Stimulated activated CD4-positive, alpha-beta T cell treated with anti-CD3 and anti-CD28 coated beads, Interleukin-4, amount 100 ng/mL, for 48 hours (primary cell): ENCODE data around the gene STRADA.

Source experiments
- DNase-seq, 2 donors: peaks; one replicate each; pipeline ENCODE4 v3.0.0-alpha.2; 2020; ENCODE audit warnings: low read depth in 2 of 2

Gene STRADA

GRCh38 chr17:63741408-63742173 is at the start of gene STRADA:
TSS of gene STRADA (minus strand) at chr17:63741799. CDS start at chr17:63728369, 13,430 bp downstream.
- peak; percentile 97 to 99 for DNase-seq

- DNase-seq: no peak
Observed at GRCh38 chr17:63790057-63790456, 48.5 kb upstream of the STRADA start.

- no peak for DNase-seq
Observed at GRCh38 chr17:63786971-63787711, 45.5 kb upstream of the STRADA start.

- no peak for DNase-seq
Observed at GRCh38 chr17:63786117-63786516, 44.5 kb upstream of the STRADA start.

GRCh38 chr17:63785556-63785955 is 44.0 kb upstream of the STRADA start:
- DNase-seq: no peak

GRCh38 chr17:63783522-63783921 is 41.9 kb upstream of the STRADA start:
- no peak for DNase-seq

- no peak for DNase-seq
Observed at GRCh38 chr17:63780928-63781327, 39.3 kb upstream of the STRADA start.

- DNase-seq: no peak
Observed at GRCh38 chr17:63780507-63780906, 38.9 kb upstream of the STRADA start.

GRCh38 chr17:63775420-63775819 is 33.8 kb upstream of the STRADA start:
- DNase-seq: no peak

- no peak for DNase-seq
Observed at GRCh38 chr17:63774969-63775265, 33.3 kb upstream of the STRADA start.

GRCh38 chr17:63774141-63774968 is 32.8 kb upstream of the STRADA start, which contains the start of gene DDX42:
TSS of gene DDX42 (plus strand) at chr17:63774170. CDS start at chr17:63787050, 12,880 bp downstream.
- peak; percentile 87 to 89 for DNase-seq

- peak; percentile 93 to 97 for DNase-seq
Observed at GRCh38 chr17:63773272-63774140, 31.9 kb upstream of the STRADA start, which contains the start of gene CCDC47. TSS of gene CCDC47 (minus strand) at chr17:63773597. CDS start at chr17:63766175, 7,422 bp downstream.

- no peak for DNase-seq
Observed at GRCh38 chr17:63772801-63773271, 31.2 kb upstream of the STRADA start.

GRCh38 chr17:63768433-63768832 is 26.8 kb upstream of the STRADA start:
- DNase-seq: no peak

- DNase-seq: no peak
Observed at GRCh38 chr17:63766754-63767153, 25.2 kb upstream of the STRADA start.

GRCh38 chr17:63764716-63765115 is 23.1 kb upstream of the STRADA start:
- no peak for DNase-seq

GRCh38 chr17:63762161-63763078 is 20.8 kb upstream of the STRADA start:
- no peak for DNase-seq

- DNase-seq: no peak
Observed at GRCh38 chr17:63760771-63761539, 19.4 kb upstream of the STRADA start.

- DNase-seq: no peak
Observed at GRCh38 chr17:63758428-63758827, 16.8 kb upstream of the STRADA start.
